ENCODE results near the gene PLA2G4F.

The PLA2G4F gene

DNA sequence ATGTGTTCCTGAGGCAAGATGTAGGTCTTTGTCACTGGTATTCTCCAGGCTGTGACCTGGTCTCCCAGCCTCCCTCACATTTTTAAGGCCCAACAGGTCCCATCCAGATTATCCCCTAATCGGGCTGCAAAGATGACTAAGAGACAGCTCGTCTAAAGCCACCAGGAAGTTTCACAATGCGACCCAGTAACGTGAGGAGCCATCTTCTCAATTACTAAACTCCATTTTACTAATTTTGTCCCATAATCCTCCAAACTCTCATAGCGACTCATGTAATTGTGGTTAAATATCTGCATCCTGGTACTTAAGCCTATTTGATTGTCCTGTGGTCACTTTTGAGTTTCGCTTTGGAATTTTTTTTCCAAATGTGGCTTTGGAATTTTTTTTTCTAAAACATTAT is 8.7 kb upstream of the PLA2G4F start:
- DNase-seq (ENCODE audit: low spot score), result no peak

DNA sequence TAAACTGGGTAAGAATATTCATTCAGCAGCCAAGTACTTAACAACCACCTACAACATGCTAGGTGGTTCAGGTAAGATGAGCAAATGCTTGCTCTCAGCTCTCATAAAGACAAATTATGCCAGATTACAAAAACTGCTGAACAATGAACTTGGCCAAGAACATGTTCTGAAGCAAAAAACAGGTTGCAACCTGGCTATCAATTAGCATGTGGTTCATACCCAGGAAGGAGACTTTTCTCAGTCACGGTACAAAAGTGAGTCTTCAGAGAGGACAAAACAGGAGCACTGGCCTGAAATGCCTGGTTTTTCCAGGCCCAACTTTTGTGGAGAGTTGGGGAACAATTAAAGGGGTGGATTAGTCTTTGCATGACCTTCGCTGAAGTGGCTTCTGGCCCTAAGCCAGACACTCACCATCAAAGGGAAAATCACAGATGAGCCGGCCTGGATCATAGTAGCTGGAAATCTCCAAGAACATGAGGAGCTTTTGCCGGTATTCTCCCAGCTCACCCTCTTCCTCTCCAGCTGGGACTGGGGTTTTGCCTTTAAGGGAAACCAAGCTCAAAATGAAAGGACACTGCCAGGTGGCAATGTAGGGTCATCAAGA is 7.6 kb upstream of the PLA2G4F start:
- DNase-seq (ENCODE audit: low spot score), result no peak

- DNase-seq (ENCODE audit: low spot score), result no peak
These were observed 6.9 kb upstream of the PLA2G4F start for GRCh38 chr15:42163291-42163690.

- DNase-seq (ENCODE audit: low spot score), result no peak
These were observed 3.7 kb upstream of the PLA2G4F start for GRCh38 chr15:42160136-42160535.

- DNase-seq (ENCODE audit: low spot score), result no peak
These were observed 3.1 kb upstream of the PLA2G4F start for GRCh38 chr15:42159381-42160015.

DNA sequence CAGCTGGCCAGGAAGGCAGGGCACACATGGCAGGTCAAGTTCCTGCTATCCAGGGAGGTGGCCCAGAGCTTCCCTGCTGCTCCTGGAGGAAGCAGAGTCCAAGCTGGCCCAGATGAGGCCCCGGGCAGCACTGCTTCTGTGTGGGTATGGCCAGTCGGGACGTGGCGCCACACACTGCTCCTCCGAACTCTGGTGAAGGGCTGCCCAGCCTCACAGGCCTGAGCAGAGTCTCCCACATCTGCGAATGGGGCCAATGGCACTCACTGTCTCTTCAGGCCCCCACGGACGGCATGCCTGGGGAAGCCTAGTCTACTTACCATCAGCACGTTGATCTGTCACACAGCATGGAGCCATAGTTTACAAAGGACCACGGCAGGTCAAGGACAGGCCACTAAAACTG is 2.5 kb upstream of the PLA2G4F start:
- no peak for DNase-seq (ENCODE audit: low spot score)

DNA sequence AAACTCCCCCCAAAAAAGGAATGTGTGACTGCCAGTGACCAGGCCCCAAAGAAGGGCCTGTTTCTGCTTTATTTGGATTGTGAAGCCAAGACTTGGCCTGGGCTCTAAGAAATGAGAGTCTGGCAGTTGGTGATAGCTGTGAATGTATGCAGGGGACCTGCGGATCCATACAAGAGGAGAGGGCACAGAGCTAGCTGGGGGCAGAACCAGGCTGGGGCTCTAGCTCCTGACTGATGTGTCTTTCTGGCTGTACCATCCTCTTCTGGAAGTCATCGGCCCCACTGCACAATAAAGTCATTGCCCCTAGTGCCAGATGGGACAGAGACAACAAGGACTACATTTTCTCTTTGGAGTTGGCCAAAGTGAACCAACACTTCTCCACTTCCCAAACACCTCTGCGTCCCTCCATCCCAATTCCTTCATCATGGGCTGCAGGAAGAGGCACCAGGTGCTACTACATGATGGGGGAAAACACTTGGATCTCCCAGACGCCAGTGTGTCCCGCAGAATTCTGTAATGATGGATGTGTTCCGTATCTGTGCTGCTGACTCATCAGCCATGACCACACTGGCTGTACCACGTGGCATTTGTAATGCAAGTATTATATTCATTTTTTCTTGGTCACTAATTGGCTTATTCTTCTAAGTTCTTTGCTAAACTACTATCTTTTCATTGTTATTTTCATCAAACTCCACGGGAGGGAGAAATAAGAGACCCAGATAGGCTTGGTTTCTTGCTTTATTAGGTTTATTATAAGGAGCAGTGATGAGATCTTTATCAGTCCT is 1.7 kb upstream of the PLA2G4F start:
- DNase-seq (ENCODE audit: low spot score), result peak; percentile 70

DNA sequence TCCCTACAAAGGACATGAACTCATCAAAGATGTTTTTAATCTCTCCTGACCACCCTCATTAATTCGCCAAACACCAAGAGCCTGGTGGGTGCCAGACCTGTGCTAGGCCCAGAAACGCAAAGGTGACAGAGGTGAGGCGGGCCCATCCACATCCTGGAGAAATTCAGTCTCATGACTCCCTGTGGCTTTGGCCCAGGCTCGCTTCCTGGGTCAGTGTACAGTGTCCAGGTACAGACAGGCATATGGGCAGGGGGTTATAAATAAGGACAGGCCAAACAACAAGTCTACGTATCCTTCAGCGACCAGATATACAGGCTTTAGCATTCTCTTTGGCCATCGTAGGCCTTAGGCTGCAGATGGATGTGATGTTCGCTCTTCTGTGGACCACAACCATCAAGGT is 945 bp upstream of the PLA2G4F start:
- no peak for DNase-seq (ENCODE audit: low spot score)

GRCh38 chr15:42155546-42156242 is 742 bp downstream of the PLA2G4F start:
- DNase-seq (ENCODE audit: low spot score), result no peak

- DNase-seq (ENCODE audit: low spot score), result no peak
These were observed 1.5 kb downstream of the PLA2G4F start for GRCh38 chr15:42154956-42155355.

- DNase-seq (ENCODE audit: low spot score), result no peak
These were observed 2.1 kb downstream of the PLA2G4F start for GRCh38 chr15:42154212-42154941.

DNA sequence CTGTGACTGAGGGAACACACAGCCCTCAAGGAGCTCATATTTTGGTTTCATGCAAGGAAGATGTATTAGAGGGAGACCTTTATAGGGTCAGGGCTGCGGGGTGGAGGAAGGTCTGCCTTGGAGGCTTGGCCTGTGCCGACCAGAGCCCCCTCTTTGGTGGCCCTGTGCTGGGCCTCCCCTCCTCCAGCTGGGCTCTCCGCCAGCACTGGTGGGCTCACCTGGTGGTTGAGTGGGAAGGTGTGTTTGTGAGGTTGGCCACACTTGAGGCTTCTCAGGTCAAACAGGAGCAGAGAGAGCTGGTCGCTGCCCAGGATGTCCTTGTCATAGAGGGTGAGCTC is 2.6 kb downstream of the PLA2G4F start:
- DNase-seq (ENCODE audit: low spot score), result no peak

GRCh38 chr15:42152921-42153698 is 3.3 kb downstream of the PLA2G4F start:
- no peak for DNase-seq (ENCODE audit: low spot score)

- no peak for DNase-seq (ENCODE audit: low spot score)
These were observed 4.1 kb downstream of the PLA2G4F start for GRCh38 chr15:42152196-42152920.

GRCh38 chr15:42151736-42152135 is 4.7 kb downstream of the PLA2G4F start:
- DNase-seq (ENCODE audit: low spot score), result no peak

GRCh38 chr15:42151141-42151561 is 5.3 kb downstream of the PLA2G4F start:
- DNase-seq (ENCODE audit: low spot score), result no peak

- no peak for DNase-seq (ENCODE audit: low spot score)
These were observed 6.0 kb downstream of the PLA2G4F start for GRCh38 chr15:42150219-42150970.

DNA sequence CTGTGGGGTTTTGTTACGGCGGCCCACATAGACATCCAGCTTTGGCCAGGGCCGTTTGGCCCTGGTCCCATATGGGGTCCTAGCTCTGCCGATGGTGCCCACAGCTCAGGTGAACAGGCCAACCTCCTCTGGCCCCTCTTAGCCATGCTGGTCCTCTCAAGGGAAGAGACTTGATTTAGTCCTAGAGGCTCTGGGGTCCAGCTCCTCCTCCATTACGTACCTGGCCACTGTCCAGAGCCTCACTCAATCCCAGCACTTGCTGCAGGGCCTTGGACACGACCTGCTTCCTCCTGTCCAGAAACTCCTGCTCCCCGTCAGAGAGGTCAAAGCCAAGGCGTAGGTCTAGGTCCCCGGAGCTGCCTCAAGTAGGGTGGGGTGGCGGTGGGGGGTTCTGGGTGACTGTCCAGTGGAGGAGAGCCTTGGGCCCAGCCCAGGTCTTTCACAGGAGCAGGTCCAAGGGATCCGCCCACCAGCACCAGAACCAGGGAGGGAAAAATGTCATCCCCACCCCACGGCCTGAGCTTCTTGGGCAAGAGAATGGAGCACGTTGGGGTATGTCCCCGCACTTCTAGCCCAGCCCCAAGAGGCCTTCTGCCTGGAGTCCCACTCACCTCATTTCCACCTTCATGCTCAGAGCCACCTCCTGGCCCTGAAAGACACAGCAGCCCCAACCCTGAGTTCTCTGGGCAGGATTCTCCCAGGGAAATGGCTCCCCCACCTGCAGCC is 6.8 kb downstream of the PLA2G4F start:
- DNase-seq (ENCODE audit: low spot score), result no peak

- no peak for DNase-seq (ENCODE audit: low spot score)
These were observed 7.5 kb downstream of the PLA2G4F start for GRCh38 chr15:42148808-42149492.

Measured in AG08396 (cell line).